GM23338 (cell line): ENCODE measurements around the gene FABP1. TPM values are rescaled to one million over a fixed set of nuclear protein-coding genes. Genes with fewer than 3 reads are reported as not detected.

ENCODE experiments used
- ATAC-seq: fragments of 200-7000 bp; cut with Tn5 transposase; 3 replicates; pipeline ENCODE4 v1.9.1; 2020
- DNase-seq: peaks from one replicate; pipeline ENCODE4 v3.0.0-alpha.2; 2015; ENCODE audit warnings: low spot score
- H2AFZ ChIP-seq: fragments of 200-600 bp; sonication (generic); 2 replicates; pipeline ENCODE4 v1.8.0; 2016; ENCODE audit warnings: antibody characterized with exemption, mild to moderate bottlenecking, moderate library complexity
- H3F3A ChIP-seq: fragments of 200-600 bp; sonication (generic); replicated peaks from 2 replicates; pipeline ENCODE4 v1.8.0; 2017; ENCODE audit warnings: antibody characterized with exemption, mixed run types, low read depth
- H3K27ac ChIP-seq: fragments of 200-600 bp; sonication (generic); 2 replicates; pipeline ENCODE4 v1.6.1; 2016; ENCODE audit warnings: low read depth
- H3K27me3 ChIP-seq: fragments of 200-600 bp; sonication (generic); 2 replicates; pipeline ENCODE4 v1.8.0; 2016; ENCODE audit warnings: mild to moderate bottlenecking, mixed run types, moderate library complexity; ENCODE audit not compliant: insufficient read depth
- H3K36me3 ChIP-seq: fragments of 200-600 bp; sonication (generic); 2 replicates; pipeline ENCODE4 v1.8.0; 2016; ENCODE audit warnings: mild to moderate bottlenecking; ENCODE audit not compliant: insufficient read depth
- H3K4me1 ChIP-seq: fragments of 200-600 bp; sonication (generic); 2 replicates; pipeline ENCODE4 v1.8.0; 2016; ENCODE audit warnings: mild to moderate bottlenecking, moderate library complexity; ENCODE audit not compliant: insufficient read depth
- H3K4me2 ChIP-seq: fragments of 200-600 bp; sonication (generic); 2 replicates; pipeline ENCODE4 v1.7.1; 2017; ENCODE audit warnings: mixed run types
- H3K4me3 ChIP-seq: fragments of 200-600 bp; sonication (generic); 2 replicates; pipeline ENCODE4 v1.6.1; 2016; ENCODE audit warnings: mixed run types
- H3K79me2 ChIP-seq: fragments of 200-600 bp; sonication (generic); replicated peaks from 2 replicates; pipeline ENCODE4 v1.8.0; 2017; ENCODE audit warnings: mild to moderate bottlenecking; ENCODE audit not compliant: insufficient read depth
- H3K9me2 ChIP-seq: fragments of 200-600 bp; sonication (generic); 2 replicates; pipeline ENCODE4 v1.8.0; 2017; ENCODE audit not compliant: insufficient read depth
- H4K20me1 ChIP-seq: fragments of 200-600 bp; sonication (generic); replicated peaks from 2 replicates; pipeline ENCODE4 v1.8.0; 2017; ENCODE audit warnings: mild to moderate bottlenecking; ENCODE audit not compliant: insufficient read depth
- H3K27ac Mint-ChIP-seq: 2 replicates; pipeline ENCODE4 v1.8.0; 2020; ENCODE audit warnings: inconsistent platforms, mild to moderate bottlenecking, moderate library complexity, mixed read lengths
- H3K27me3 Mint-ChIP-seq: 3 replicates; pipeline ENCODE4 v1.8.0; 2022; ENCODE audit warnings: low read depth, mild to moderate bottlenecking, moderate library complexity, mixed read lengths, inconsistent platforms; ENCODE audit not compliant: insufficient read depth, poor library complexity
- H3K36me3 Mint-ChIP-seq: 3 replicates; pipeline ENCODE4 v1.8.0; 2021; ENCODE audit warnings: low read depth, mild to moderate bottlenecking, inconsistent platforms, moderate library complexity, mixed read lengths
- H3K4me1 Mint-ChIP-seq: 3 replicates; pipeline ENCODE4 v1.8.0; 2020; ENCODE audit warnings: mild to moderate bottlenecking, inconsistent platforms, mixed read lengths
- H3K4me3 Mint-ChIP-seq: 3 replicates; pipeline ENCODE4 v1.8.0; 2021; ENCODE audit warnings: moderate library complexity, mild to moderate bottlenecking, inconsistent platforms, mixed read lengths
- H3K9me3 Mint-ChIP-seq: 3 replicates; pipeline ENCODE4 v1.8.0; 2020; ENCODE audit warnings: moderate library complexity, mild to moderate bottlenecking, inconsistent platforms, mixed read lengths
- CREB1 ChIP-seq: fragments of 250-450 bp; sonication (Bioruptor Pico); IDR thresholded peaks from 2 replicates; pipeline ENCODE4 v1.5.0; 2020; ENCODE audit warnings: low read depth, mild to moderate bottlenecking, moderate library complexity
- CTCF ChIP-seq, 2 experiments: fragments of 200-600 bp in 1 of 2; sonication (generic) in 1 of 2; conservative IDR thresholded peaks; 2 replicates each; pipeline versions ENCODE4 v1.5.1 to v1.6.1; 2016 to 2017; ENCODE audit warnings: antibody characterized with exemption in 2 of 2, low read depth in 2 of 2, mild to moderate bottlenecking in 2 of 2, moderate library complexity in 1 of 2
- ETS1 ChIP-seq: IDR thresholded peaks from 2 replicates; pipeline ENCODE4 v1.6.1; 2016; ENCODE audit warnings: antibody characterized with exemption
- EZH2 ChIP-seq: fragments of 200-600 bp; sonication (generic); IDR thresholded peaks from one replicate; pipeline ENCODE4 v1.8.0; 2017; ENCODE audit warnings: antibody characterized with exemption, mild to moderate bottlenecking, low read depth; ENCODE audit not compliant: unreplicated experiment
- EZH2phosphoT487 ChIP-seq: fragments of 200-600 bp; sonication (generic); IDR thresholded peaks from one replicate; pipeline ENCODE4 v1.8.1; 2018; ENCODE audit warnings: antibody characterized with exemption; ENCODE audit not compliant: unreplicated experiment
- JUNB ChIP-seq: IDR thresholded peaks from one replicate; pipeline ENCODE4 v1.6.1; 2016; ENCODE audit warnings: antibody characterized with exemption; ENCODE audit not compliant: unreplicated experiment
- NANOG ChIP-seq: IDR thresholded peaks from 2 replicates; pipeline ENCODE4 v1.6.1; 2016; ENCODE audit warnings: antibody characterized with exemption, borderline replicate concordance
- POLR2AphosphoS5 ChIP-seq: IDR thresholded peaks from 2 replicates; pipeline ENCODE4 v1.6.1; 2016; ENCODE audit warnings: antibody characterized with exemption, low read depth
- REST ChIP-seq: IDR thresholded peaks from one replicate; pipeline ENCODE4 v1.6.1; 2018; ENCODE audit warnings: antibody characterized with exemption; ENCODE audit not compliant: unreplicated experiment
- STAT1 ChIP-seq: IDR thresholded peaks from one replicate; pipeline ENCODE4 v1.6.1; 2016; ENCODE audit warnings: antibody characterized with exemption; ENCODE audit not compliant: unreplicated experiment
- ZNF114 ChIP-seq: fragments of 250-450 bp; sonication (Bioruptor Pico); IDR thresholded peaks from 2 replicates; pipeline ENCODE4 v1.5.0; 2020; ENCODE audit warnings: mild to moderate bottlenecking, moderate library complexity
- ZNF331 ChIP-seq: fragments of 250-450 bp; sonication (Bioruptor Pico); IDR thresholded peaks from 2 replicates; pipeline ENCODE4 v1.5.0; 2020; ENCODE audit warnings: low read depth, mild to moderate bottlenecking, moderate library complexity
- ZNF462 ChIP-seq: fragments of 250-450 bp; sonication (Bioruptor Pico); IDR thresholded peaks from 2 replicates; pipeline ENCODE4 v1.5.0; 2020; ENCODE audit warnings: mild to moderate bottlenecking, moderate library complexity
- polyA plus RNA-seq: library from polyadenylated mRNA; unstranded; fragments of >200 nt; fragmentation: Nextera tagmentation; extraction: Ambion mirVana; gene quantifications from 2 replicates; pipeline ENCODE4 v1.2.1, GENCODE V29; 2016
- total RNA-seq: library from RNA; depleted of rRNA; stranded (reverse); fragments of >200 nt; shearing (Covaris generic); gene quantifications from 2 replicates; pipeline ENCODE4 v1.2.3, GENCODE V29; 2014

Gene FABP1
- total and polyA plus RNA-seq, 2 experiments from 2014 or later = not detected

- Mint-ChIP-seq H3K4me1 (peaks cover 4% of the 10 kb centered on the region; the same call in 1 of the 3 replicates), H3K4me3 (no peak overlapping the region), H3K27me3 (peaks cover 1% of the 10 kb centered on the region), H3K36me3 (no peaks in the 10 kb centered on the region), H3K27ac (no peak overlapping the region), H3K9me3 (no peaks in the 10 kb centered on the region)
- Histone ChIP-seq H3K27me3 (no peaks in the 10 kb centered on the region), H3K4me3 (no peak overlapping the region), H3F3A (no peaks in the 10 kb centered on the region), H3K36me3 (no peaks in the 10 kb centered on the region), H3K4me2 (no peak overlapping the region), H2AFZ (no peak overlapping the region), H3K4me1 (no peaks in the 10 kb centered on the region), H3K79me2 (no peaks in the 10 kb centered on the region), H3K9me2 (0 out of 2 replicates have a peak, but pooled peaks cover 2% of the 10 kb centered on the region), H4K20me1 (no peaks in the 10 kb centered on the region), H3K27ac (no peak overlapping the region)
- TF ChIP-seq STAT1 (no peak), NANOG (no peak), EZH2 (no peak), ZNF331 (CRISPR knock-in tag) (no peak), ETS1 (no peak), EZH2phosphoT487 (no peak), POLR2AphosphoS5 (no peak), ZNF462 (CRISPR knock-in tag) (no peak), JUNB (no peak), CTCF (conservative IDR thresholded peaks at IDR 0.05; ENCODE audit: low read depth in 2 of 2) (no peak), ZNF114 (CRISPR knock-in tag) (no peak), CREB1 (no peak), REST (no peak)
- ATAC-seq (no peak), DNase-seq (no peak)
These were observed 3.5 kb upstream of the FABP1 start for GRCh38 chr2:88131201-88131998.
